HG03039 (cell line): ENCODE data around the gene CREB3L1.
A peak's percentile ranks its signal among the peaks of the same experiment; 100 is the strongest.

Experiments used
- ATAC-seq: cut with Tn5 transposase; IDR thresholded peaks from one replicate; pipeline ENCODE4 v1.9.1; 2021; ENCODE audit warnings: mild to moderate bottlenecking, moderate library complexity; ENCODE audit not compliant: unreplicated experiment

The CREB3L1 gene

GRCh38 chr11:46277622-46278386, at the start of gene CREB3L1:
Gene CREB3L1, plus strand, starts transcription at chr11:46277662. Its CDS starts 450 bp downstream, at chr11:46278112.
- no peak for ATAC-seq

GRCh38 chr11:46229230-46229629, 48.2 kb upstream of the CREB3L1 start:
- ATAC-seq = no peak

GRCh38 chr11:46234311-46234710, 43.2 kb upstream of the CREB3L1 start:
- no peak for ATAC-seq

GRCh38 chr11:46235777-46236688, 41.4 kb upstream of the CREB3L1 start:
- no peak for ATAC-seq

GRCh38 chr11:46236918-46237247, 40.6 kb upstream of the CREB3L1 start:
- no peak for ATAC-seq

GRCh38 chr11:46237248-46238077, 40.0 kb upstream of the CREB3L1 start:
- ATAC-seq = no peak

GRCh38 chr11:46238078-46238966, 39.1 kb upstream of the CREB3L1 start:
- ATAC-seq = no peak

- ATAC-seq = peak; percentile 50
These were observed 38.3 kb upstream of the CREB3L1 start for GRCh38 chr11:46238967-46239800.

GRCh38 chr11:46239801-46240061, 37.7 kb upstream of the CREB3L1 start:
- no peak for ATAC-seq

GRCh38 chr11:46240371-46240770, 37.1 kb upstream of the CREB3L1 start:
- no peak for ATAC-seq

GRCh38 chr11:46240861-46241260, 36.6 kb upstream of the CREB3L1 start:
- no peak for ATAC-seq

- no peak for ATAC-seq
These were observed 35.2 kb upstream of the CREB3L1 start for GRCh38 chr11:46242041-46242951.

GRCh38 chr11:46242952-46243795, 34.3 kb upstream of the CREB3L1 start:
- ATAC-seq = peak; percentile 74

GRCh38 chr11:46243796-46244109, 33.7 kb upstream of the CREB3L1 start:
- no peak for ATAC-seq

- ATAC-seq = no peak
These were observed 30.9 kb upstream of the CREB3L1 start for GRCh38 chr11:46246521-46246920.

GRCh38 chr11:46247090-46247489, 30.4 kb upstream of the CREB3L1 start:
- ATAC-seq = no peak

GRCh38 chr11:46247659-46248058, 29.8 kb upstream of the CREB3L1 start:
- no peak for ATAC-seq
